Activated T-helper 1 cell treated with anti-CD3 and anti-CD28 coated beads, Interleukin-12 subunit alpha, Interleukin-12 subunit beta, Interleukin-2, Interleukin-4 antibody, amounts not matched to agents 30 ng/mL and 10 ng/mL and 1 ng/mL, durations not matched to agents 14 hours and 24 hours and 36 hours (primary cell): ENCODE measurements around the gene MFNG. TPM values are rescaled to one million over a fixed set of nuclear protein-coding genes. Genes with fewer than 3 reads are reported as not detected.

Source experiments
- DNase-seq: peaks from one replicate; pipeline ENCODE4 v3.0.0; 2021; ENCODE audit warnings: low spot score
- H3K27ac Mint-ChIP-seq: one replicate; pipeline ENCODE4 v1.8.0; 2021; ENCODE audit warnings: mild to moderate bottlenecking, mixed read lengths
- H3K27me3 Mint-ChIP-seq: one replicate; pipeline ENCODE4 v1.8.0; 2022; ENCODE audit warnings: mild to moderate bottlenecking, moderate library complexity, mixed read lengths; ENCODE audit not compliant: insufficient read depth
- H3K36me3 Mint-ChIP-seq: one replicate; pipeline ENCODE4 v1.8.0; 2021; ENCODE audit warnings: low read depth, mixed read lengths
- H3K4me1 Mint-ChIP-seq: one replicate; pipeline ENCODE4 v1.8.0; 2021; ENCODE audit warnings: low read depth, mixed read lengths
- H3K4me3 Mint-ChIP-seq: one replicate; pipeline ENCODE4 v1.8.0; 2021; ENCODE audit warnings: mild to moderate bottlenecking, moderate library complexity, mixed read lengths
- H3K9me3 Mint-ChIP-seq: one replicate; pipeline ENCODE4 v1.8.0; 2021; ENCODE audit warnings: mixed read lengths
- intact Hi-C: fragments of 100-400 bp; cut with micrococcal nuclease; formaldehyde crosslinking; loops from one replicate; pipeline ENCODE4 v1.15.1; 2024
- total RNA-seq: library from RNA; stranded (reverse); gene quantifications from 2 replicates; pipeline ENCODE4 v1.2.3, GENCODE V29; 2022

The MFNG gene
- total RNA-seq, 1 donor from 2014 or later: 213 TPM

DNA sequence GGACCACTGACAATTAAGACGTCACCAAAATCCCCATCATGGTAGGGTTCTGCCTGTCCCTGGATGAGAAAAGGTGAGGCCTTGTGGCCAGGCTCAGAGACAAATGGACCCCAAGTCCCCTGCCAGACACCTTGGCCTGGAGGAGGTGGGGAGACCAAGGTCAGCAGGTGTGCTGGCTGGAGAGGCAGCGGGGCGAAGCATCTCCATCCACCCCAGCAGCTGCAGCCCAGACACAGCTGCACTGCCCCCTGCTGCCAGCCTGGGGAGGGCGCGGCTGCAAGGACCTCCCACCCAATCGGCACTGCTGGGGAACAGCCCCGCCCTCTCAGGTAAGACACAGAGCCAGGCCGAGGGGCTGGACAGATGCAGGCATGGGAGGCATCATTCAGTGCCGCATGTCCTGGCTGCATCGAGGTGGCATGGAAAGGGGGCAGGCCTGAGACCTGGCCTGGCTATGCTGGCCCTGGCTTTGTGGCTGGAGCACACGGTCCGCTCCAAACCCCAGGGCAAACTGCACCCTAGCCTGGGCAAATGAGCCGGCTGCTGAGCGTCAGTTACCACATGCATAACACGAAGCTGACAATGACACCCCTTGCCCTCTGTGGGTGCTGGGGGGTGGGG is 12.2 kb upstream of the MFNG start:
- Mint-ChIP-seq H3K9me3 (no peaks in the 10 kb centered on the region), H3K27me3 (peaks cover 11% of the 10 kb centered on the region), H3K27ac (no peak overlapping the region), H3K4me1 (peaks cover 11% of the 10 kb centered on the region), H3K36me3 (no peaks in the 10 kb centered on the region), H3K4me3 (no peak overlapping the region)
- intact Hi-C loops: no loop called here
- peak; percentile 53 for DNase-seq

DNA sequence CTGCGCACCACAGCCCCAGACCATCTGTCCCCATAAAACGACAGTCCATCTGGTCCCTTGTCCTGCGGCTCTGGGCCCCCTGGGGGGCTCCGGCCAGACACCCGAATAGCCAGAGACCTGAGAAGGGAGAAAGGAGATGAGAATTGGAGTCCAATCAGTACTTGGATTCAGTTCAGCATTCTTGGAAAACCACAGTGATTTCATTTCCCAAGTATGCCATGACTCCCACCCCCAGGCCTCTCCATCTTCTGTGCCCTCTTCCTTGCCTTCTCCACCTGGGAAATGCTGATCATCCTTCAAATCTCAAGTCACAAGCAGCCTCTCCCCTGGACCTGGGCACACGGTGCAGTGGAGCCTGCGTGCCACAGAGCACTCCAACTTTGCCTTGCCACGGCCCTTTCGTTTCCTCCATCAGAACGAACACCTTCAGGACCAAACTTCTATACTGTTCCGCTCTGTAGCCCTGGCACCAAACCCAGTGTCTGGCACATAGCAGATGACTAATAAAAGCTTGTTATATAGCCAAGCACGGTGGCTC is 10.9 kb upstream of the MFNG start:
- intact Hi-C loops: no loop called here
- peaks cover 11% of the 10 kb centered on the region for H3K27me3 Mint-ChIP-seq
- no peak overlapping the region for H3K4me3 Mint-ChIP-seq
- DNase-seq: no peak
- no peaks in the 10 kb centered on the region for H3K36me3 Mint-ChIP-seq
- H3K27ac Mint-ChIP-seq: no peak overlapping the region
- peaks cover 20% of the 10 kb centered on the region for H3K4me1 Mint-ChIP-seq
- H3K9me3 Mint-ChIP-seq: no peaks in the 10 kb centered on the region

DNA sequence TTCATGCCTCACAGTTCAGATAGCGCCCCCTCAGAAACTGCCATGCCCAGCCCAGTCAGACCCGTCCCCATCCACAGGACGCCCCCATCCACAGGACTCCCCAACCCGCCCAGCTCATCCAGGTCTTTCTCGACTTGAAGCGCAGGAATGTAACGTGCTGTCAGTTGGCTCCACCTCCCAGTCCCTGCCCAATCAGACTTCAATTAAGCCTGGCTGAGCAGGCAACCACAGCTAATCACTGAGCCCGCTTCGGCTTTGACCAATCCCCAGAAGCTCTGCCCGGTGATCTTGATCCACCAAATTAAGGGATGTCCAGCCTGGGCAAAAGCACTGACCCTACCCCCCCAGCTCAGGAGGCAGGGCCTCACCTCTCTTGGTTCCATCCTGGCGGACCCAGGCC is 10.5 kb upstream of the MFNG start:
- Mint-ChIP-seq H3K27me3 (peaks cover 8% of the 10 kb centered on the region), H3K4me3 (no peak overlapping the region), H3K4me1 (peaks cover 16% of the 10 kb centered on the region), H3K36me3 (no peaks in the 10 kb centered on the region), H3K9me3 (no peaks in the 10 kb centered on the region), H3K27ac (no peak overlapping the region)
- intact Hi-C loops: no loop called here
- DNase-seq: no peak

DNA sequence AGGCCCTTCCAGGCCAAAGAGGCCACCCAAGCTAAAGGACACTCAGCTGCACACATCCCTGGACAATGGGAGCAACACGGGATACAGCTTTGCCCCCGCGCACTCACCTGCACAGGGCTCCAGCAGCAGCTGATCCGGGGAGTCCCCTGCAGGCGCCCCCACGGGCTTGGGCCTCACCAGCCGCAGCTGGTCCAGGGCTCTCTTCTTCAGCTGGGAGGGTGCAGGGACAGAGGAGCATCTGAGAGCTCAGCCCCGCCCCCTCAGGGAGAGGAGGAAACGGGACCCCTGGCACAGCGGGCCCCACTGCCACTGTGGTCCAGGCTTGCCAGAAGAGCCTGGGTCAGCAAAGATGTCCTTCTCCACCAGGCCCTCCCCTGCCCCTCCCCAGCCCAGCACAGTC is 7.8 kb upstream of the MFNG start:
- H3K4me3 Mint-ChIP-seq: no peak overlapping the region
- intact Hi-C loops: no loop called here
- H3K27me3 Mint-ChIP-seq: peaks cover 2% of the 10 kb centered on the region
- no peaks in the 10 kb centered on the region for H3K36me3 Mint-ChIP-seq
- no peak overlapping the region for H3K27ac Mint-ChIP-seq
- DNase-seq: no peak
- H3K9me3 Mint-ChIP-seq: no peaks in the 10 kb centered on the region
- H3K4me1 Mint-ChIP-seq: peaks cover 13% of the 10 kb centered on the region

DNA sequence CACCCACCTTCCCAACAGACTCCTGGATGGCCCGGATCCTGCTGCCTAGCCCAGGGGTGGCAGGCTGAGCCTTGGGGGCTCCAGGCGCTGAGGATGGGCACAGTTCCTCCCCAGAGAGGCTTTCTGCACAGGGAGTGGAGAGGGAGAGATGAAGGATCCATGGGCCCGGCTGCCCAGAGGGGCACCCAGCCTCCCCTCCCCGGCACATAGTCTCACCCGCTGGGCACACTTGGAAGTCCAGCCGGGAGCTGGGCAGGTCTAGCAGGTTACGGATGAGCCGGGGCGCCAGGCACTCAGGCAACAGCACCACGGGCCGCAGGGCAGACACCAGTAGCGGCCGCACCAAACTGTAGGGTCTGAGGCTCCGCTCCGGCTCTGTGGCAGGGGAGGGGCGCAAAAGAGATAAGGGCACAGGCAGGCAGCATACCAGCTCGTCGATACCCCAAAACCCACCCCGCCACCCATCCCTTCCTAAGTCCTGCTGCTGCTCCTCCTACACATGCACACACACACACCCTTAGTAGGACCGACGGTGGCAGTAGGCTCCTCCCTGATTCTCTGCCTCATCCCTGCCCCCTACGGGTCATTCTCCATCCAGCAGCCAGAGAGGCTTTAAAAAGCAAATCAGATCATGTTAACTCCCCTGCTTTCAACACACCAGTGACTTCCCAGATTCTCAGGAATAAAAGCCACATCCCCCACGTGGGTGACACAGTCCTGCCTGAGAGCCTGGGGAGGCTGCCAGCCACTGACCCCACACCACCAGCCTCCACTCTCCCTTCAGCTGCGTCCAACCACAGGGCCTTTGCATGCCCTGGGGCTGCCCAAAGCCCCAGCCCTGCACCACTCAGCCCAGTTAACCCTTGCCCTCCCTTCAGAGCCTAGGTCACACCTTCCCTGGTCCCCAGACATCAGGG is 6.5 kb upstream of the MFNG start:
- intact Hi-C loops: no loop called here
- H3K4me3 Mint-ChIP-seq: no peak overlapping the region
- no peaks in the 10 kb centered on the region for H3K9me3 Mint-ChIP-seq
- H3K36me3 Mint-ChIP-seq: no peaks in the 10 kb centered on the region
- peaks cover 20% of the 10 kb centered on the region for H3K4me1 Mint-ChIP-seq
- peak; percentile 29 for DNase-seq
- H3K27me3 Mint-ChIP-seq: peaks cover 2% of the 10 kb centered on the region
- H3K27ac Mint-ChIP-seq: peak overlapping the region; percentile 43

DNA sequence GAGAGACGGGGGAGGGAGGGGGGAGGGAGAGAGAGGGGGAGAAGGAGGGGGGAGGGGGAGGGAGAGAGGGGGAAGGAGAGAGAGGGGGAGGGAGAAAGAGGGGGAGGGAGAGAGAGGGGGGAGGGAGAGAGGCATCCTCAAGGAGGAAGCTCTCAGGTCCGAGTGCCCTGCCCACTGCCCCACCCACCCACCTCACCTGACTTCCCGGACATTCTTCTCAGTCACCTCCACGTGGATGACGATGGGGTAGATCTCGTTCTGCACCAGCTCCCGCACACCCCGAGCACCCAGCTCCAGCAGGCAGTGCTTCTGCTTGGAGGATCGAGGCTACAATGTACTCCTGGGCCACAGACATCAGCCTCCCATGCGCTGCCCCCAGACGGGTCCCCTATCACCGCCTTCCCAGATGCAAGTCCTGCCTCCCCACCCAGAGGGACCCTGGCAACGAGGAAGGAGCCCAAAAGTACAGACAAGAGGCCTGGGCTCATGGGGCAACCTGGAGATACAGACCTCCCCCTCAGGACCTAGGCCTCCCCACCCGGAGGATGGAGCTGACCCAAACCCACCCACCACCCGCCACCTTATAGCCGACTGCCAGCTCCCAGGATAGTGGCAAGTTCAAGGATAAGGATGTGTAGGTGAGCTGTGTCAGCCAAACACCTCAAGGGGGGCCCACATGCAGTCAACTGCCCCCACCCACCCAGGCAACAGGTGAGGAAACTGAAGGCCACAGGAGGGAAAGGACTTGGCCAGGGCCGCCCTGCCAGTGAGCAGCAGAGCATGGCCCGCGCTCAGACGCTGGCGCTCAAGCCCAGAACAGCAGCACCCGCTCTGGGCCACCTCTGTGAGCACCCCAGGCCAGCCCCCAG is 5.6 kb upstream of the MFNG start:
- H3K27ac Mint-ChIP-seq: no peak overlapping the region
- H3K27me3 Mint-ChIP-seq: peaks cover 2% of the 10 kb centered on the region
- H3K36me3 Mint-ChIP-seq: no peaks in the 10 kb centered on the region
- no peak for DNase-seq
- peaks cover 28% of the 10 kb centered on the region for H3K4me1 Mint-ChIP-seq
- intact Hi-C loops: no loop called here
- no peaks in the 10 kb centered on the region for H3K9me3 Mint-ChIP-seq
- H3K4me3 Mint-ChIP-seq: no peak overlapping the region

DNA sequence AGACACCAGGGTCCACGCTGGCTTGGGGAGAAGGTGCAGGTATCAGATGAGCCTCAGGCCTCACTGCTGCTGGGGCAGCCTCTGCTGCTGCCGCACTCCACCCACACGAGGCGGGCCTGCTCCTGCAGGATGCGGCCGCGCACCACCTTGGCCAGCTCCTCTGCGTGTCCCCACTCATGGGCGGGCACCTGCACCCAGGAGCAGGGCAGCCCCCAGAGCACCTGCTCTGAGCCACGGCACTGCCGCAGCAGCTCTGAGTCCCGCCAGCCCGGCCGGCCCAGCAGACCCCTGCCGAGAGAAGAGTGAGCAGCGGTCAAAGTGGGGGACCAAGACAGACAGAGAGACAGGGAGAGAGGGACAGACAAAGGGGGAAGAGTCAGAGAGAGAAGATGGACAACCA is 4.9 kb upstream of the MFNG start:
- no peak for DNase-seq
- Mint-ChIP-seq H3K27me3 (peaks cover 2% of the 10 kb centered on the region), H3K4me3 (no peak overlapping the region), H3K4me1 (peaks cover 34% of the 10 kb centered on the region), H3K27ac (no peak overlapping the region), H3K9me3 (no peaks in the 10 kb centered on the region), H3K36me3 (no peaks in the 10 kb centered on the region)
- intact Hi-C loops: no loop called here

DNA sequence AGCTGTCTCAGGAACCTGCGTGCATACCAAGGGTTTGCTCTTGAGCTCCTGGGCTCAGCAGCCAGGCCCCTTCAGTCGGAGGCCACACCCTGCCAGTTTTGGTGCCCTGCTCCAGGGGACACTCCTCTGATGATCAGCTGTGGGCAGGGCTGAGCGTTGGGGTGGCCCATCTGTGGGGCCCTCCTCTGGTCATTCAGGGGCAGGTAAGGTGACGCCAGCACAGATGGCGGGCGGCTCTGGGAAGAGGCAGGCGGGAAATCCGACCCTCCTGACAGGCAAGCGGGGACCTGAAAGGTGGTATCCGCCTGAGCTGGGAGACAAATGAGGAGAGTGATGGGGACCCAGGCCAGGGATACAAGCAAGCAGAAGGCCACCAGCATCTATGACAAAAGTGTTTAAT is 3.8 kb upstream of the MFNG start:
- Mint-ChIP-seq H3K4me3 (no peak overlapping the region), H3K27me3 (no peaks in the 10 kb centered on the region), H3K27ac (no peak overlapping the region), H3K9me3 (no peaks in the 10 kb centered on the region), H3K4me1 (peaks cover 34% of the 10 kb centered on the region), H3K36me3 (peaks cover 2% of the 10 kb centered on the region)
- DNase-seq: no peak
- intact Hi-C loops: loop anchor here (5.0 kb wide), 1 partner anchor 187 kb away; the partner anchor contains the start of gene LGALS1

DNA sequence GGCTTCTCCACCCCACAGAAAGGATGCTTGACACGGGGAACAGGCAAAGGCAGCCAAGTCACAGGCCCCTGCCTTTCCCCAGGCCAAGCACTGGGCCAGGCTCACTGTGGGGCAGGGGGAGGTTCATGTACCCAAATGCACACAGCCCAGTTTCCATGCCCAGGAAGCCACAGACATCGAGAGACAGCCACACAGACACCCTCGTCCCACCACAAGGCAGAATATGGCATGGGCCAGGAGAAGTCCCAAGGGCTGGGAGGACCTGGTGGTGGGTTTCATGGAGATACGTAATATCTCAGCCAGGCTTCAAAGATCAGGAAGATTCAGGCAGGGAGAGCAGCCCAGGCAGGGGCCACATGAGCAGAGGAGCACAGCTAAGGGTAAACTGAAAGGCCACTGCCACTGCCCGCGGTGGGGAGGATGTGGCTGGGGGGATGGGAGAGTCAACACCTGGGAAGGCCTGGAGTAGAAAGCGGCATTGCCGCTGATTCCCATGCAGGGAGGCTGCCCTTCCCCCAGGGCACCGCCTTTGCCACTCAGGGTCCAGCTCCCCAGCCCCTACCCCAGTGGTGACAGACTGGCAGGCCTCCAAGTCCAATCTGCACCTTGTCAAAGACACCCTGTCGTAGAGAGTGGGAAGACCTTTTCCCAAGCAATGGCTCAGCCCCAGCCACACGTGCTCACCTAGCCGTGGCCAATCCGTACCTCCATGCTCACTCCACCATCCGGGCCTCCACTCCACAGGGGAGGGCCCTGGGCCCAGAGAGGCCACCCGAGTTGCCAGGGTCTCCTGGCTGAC is 2.4 kb upstream of the MFNG start:
- peak overlapping the region; percentile 26 for H3K4me3 Mint-ChIP-seq

DNA sequence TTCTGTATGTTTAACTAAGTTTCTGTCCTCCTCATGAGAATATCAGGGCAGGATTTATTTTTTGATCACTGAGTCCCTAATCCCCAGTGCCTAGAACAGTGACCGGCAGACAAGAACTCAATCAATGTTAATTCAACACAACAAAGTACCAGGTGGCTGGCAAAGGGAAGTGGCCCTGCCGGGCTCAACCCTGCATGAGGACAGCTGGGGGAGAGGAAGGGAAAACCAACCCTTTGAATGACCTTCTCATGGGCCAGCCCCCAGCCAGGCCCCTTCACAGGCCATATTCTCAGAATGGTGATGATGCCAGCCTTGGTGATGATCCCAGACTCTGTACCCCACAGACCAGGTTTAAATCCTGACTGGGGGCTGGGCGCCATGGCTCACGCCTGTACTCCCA is 1.4 kb upstream of the MFNG start:
- Mint-ChIP-seq H3K36me3 (peaks cover 10% of the 10 kb centered on the region), H3K4me1 (peaks cover 34% of the 10 kb centered on the region), H3K4me3 (peak overlapping the region; percentile 92), H3K27me3 (no peaks in the 10 kb centered on the region), H3K9me3 (no peaks in the 10 kb centered on the region), H3K27ac (peak overlapping the region; percentile 69)
- intact Hi-C loops: loop anchor here (5.0 kb wide), 1 partner anchor 190 kb away; the partner anchor contains the start of gene LGALS1
- DNase-seq: no peak

More for the DNA sequence above, 2.4 kb upstream of the MFNG start:
- Mint-ChIP-seq H3K4me1 (peaks cover 34% of the 10 kb centered on the region), H3K27ac (peak overlapping the region; percentile 44), H3K27me3 (no peaks in the 10 kb centered on the region), H3K9me3 (no peaks in the 10 kb centered on the region), H3K36me3 (peaks cover 4% of the 10 kb centered on the region)
- intact Hi-C loops: loop anchor here (5.0 kb wide), 1 partner anchor 189 kb away; the partner anchor contains the start of gene LGALS1
- no peak for DNase-seq

DNA sequence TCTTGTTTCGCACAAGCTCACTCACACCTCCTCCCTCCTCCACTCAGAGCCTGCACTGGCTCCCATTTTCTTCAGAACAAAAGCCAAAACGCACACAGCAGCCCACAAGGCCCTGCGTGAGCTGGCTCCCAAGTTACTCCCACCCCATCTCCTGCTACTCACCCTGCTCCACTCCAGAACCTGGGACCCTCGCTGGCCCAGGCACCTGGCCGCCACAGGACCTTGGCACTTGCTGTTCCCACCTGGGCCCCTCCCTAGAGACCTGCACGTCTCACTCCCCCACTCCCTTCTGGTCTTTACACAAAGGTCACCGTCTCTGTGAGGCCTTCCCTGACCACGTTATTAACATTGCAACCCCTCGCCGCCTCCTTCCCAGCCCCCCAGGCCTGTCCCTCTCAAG is 945 bp upstream of the MFNG start:
- Mint-ChIP-seq H3K36me3 (peaks cover 14% of the 10 kb centered on the region), H3K27me3 (no peaks in the 10 kb centered on the region), H3K27ac (peak overlapping the region; percentile 69), H3K9me3 (no peaks in the 10 kb centered on the region), H3K4me1 (peaks cover 38% of the 10 kb centered on the region), H3K4me3 (peak overlapping the region; percentile 92)
- no peak for DNase-seq
- intact Hi-C loops: loop anchor here (5.0 kb wide), 1 partner anchor 190 kb away; the partner anchor contains the start of gene LGALS1
